K562 (cell line): ENCODE measurements around the gene KBTBD13. TPM values are rescaled to one million over a fixed set of nuclear protein-coding genes. Genes with fewer than 3 reads are reported as not detected.

ENCODE experiments used
- CBFB ChIP-seq: sonication (generic); formaldehyde crosslinking; IDR thresholded peaks from 2 replicates; pipeline ENCODE4 v1.4.0; 2020; ENCODE audit warnings: mild to moderate bottlenecking, missing genetic modification reagents
- CEBPG ChIP-seq, 3 experiments: fragments of 200-800 bp in 1 of 3; sonication (Bioruptor generic) in 1 of 3; sonication (generic) in 1 of 3; formaldehyde crosslinking in 1 of 3; IDR thresholded peaks in 2 of 3; conservative IDR thresholded peaks in 1 of 3; 2 replicates each; pipeline versions ENCODE4 v1.6.1 to v1.8.0; 2016 to 2022; ENCODE audit warnings: missing compliant biosample characterization in 2 of 3, missing genetic modification characterization in 2 of 3, mild to moderate bottlenecking in 1 of 3, missing genetic modification reagents in 1 of 3
- CREM ChIP-seq: IDR thresholded peaks from 2 replicates; pipeline ENCODE4 v1.6.1; 2014; ENCODE audit warnings: antibody characterized with exemption, low read depth
- DDX20 ChIP-seq: fragments of 450-650 bp; IDR thresholded peaks from 2 replicates; pipeline ENCODE4 v1.6.1; 2016; ENCODE audit warnings: missing genetic modification characterization, low read depth, mild to moderate bottlenecking, missing compliant biosample characterization, moderate library complexity
- FOSL1 ChIP-seq: fragments of 200-800 bp; sonication (Bioruptor generic); conservative IDR thresholded peaks from 2 replicates; pipeline ENCODE4 v1.6.1; 2016; ENCODE audit warnings: missing genetic modification characterization, missing compliant biosample characterization
- FOXJ3 ChIP-seq: sonication (generic); formaldehyde crosslinking; IDR thresholded peaks from 2 replicates; pipeline ENCODE4 v1.4.0; 2020; ENCODE audit warnings: mild to moderate bottlenecking, missing genetic modification reagents
- GABPB2 ChIP-seq: fragments of 250-450 bp; sonication (Bioruptor Pico); conservative IDR thresholded peaks from 2 replicates; pipeline ENCODE4 v1.5.1; 2021; ENCODE audit warnings: mild to moderate bottlenecking
- HNRNPL ChIP-seq: fragments of 200-400 bp; formaldehyde crosslinking; IDR thresholded peaks from 2 replicates; pipeline ENCODE4 v1.6.1; 2017; ENCODE audit warnings: low read depth, mild to moderate bottlenecking, low read length
- ILK ChIP-seq: fragments of 450-650 bp; IDR thresholded peaks from 2 replicates; pipeline ENCODE4 v1.6.1; 2016; ENCODE audit warnings: missing genetic modification characterization, low read depth, mild to moderate bottlenecking, missing compliant biosample characterization, moderate library complexity, borderline replicate concordance
- JUNB ChIP-seq: fragments of 450-650 bp; formaldehyde crosslinking; conservative IDR thresholded peaks from 2 replicates; pipeline ENCODE4 v1.4.0; 2020; ENCODE audit warnings: mild to moderate bottlenecking
- KDM1A ChIP-seq, 2 experiments: fragments of 450-650 bp; IDR thresholded peaks; 2 replicates each; pipeline ENCODE4 v1.6.1; 2016; ENCODE audit warnings: mild to moderate bottlenecking in 2 of 2
- MED1 ChIP-seq: sonication (generic); formaldehyde crosslinking; IDR thresholded peaks from 2 replicates; pipeline ENCODE4 v1.8.1; 2023; ENCODE audit warnings: missing genetic modification reagents, borderline replicate concordance
- MEIS2 ChIP-seq: fragments of 450-650 bp; IDR thresholded peaks from 2 replicates; pipeline ENCODE4 v1.6.1; 2014; ENCODE audit warnings: mild to moderate bottlenecking; ENCODE audit not compliant: partially characterized antibody
- MYBL2 ChIP-seq, 2 experiments: fragments of 450-650 bp in 1 of 2; sonication (generic) in 1 of 2; formaldehyde crosslinking in 1 of 2; IDR thresholded peaks; 2 replicates each; pipeline versions ENCODE4 v1.6.1 to v1.8.1; 2017 to 2022; ENCODE audit warnings: borderline replicate concordance in 1 of 2, inconsistent platforms in 1 of 2, low read depth in 1 of 2, mild to moderate bottlenecking in 1 of 2, missing genetic modification reagents in 1 of 2, moderate library complexity in 1 of 2
- NONO ChIP-seq, 2 experiments: fragments of 200-400 bp in 1 of 2; fragments of 450-650 bp in 1 of 2; formaldehyde crosslinking in 1 of 2; IDR thresholded peaks; 2 replicates each; pipeline ENCODE4 v1.6.1; 2017; ENCODE audit warnings: low read depth in 2 of 2, mild to moderate bottlenecking in 2 of 2, moderate library complexity in 2 of 2, low read length in 1 of 2
- PKNOX1 ChIP-seq: fragments of 450-650 bp; IDR thresholded peaks from 2 replicates; pipeline ENCODE4 v1.6.1; 2016
- POLR2AphosphoS5 ChIP-seq: IDR thresholded peaks from 2 replicates; pipeline ENCODE4 v1.6.1; 2011; ENCODE audit warnings: mild to moderate bottlenecking, low read depth, low read length, moderate library complexity; ENCODE audit not compliant: control insufficient read depth, insufficient read depth
- RCOR1 ChIP-seq, 2 experiments: IDR thresholded peaks; 2 replicates each; pipeline ENCODE4 v1.6.1; 2012; ENCODE audit warnings: low read depth in 2 of 2, low read length in 2 of 2, borderline replicate concordance in 1 of 2, improper control_type of control experiment in 1 of 2
- RNF2 ChIP-seq: sonication (generic); IDR thresholded peaks from 2 replicates; pipeline ENCODE4 v1.6.1; 2016
- SMARCA4 ChIP-seq: fragments of 450-650 bp; IDR thresholded peaks from 2 replicates; pipeline ENCODE4 v1.6.1; 2016
- TCF3 ChIP-seq: sonication (generic); formaldehyde crosslinking; IDR thresholded peaks from 2 replicates; pipeline ENCODE4 v1.4.0; 2020; ENCODE audit warnings: mild to moderate bottlenecking, missing genetic modification reagents
- THRAP3 ChIP-seq: fragments of 450-650 bp; IDR thresholded peaks from 2 replicates; pipeline ENCODE4 v1.6.1; 2016; ENCODE audit warnings: mild to moderate bottlenecking, inconsistent platforms, borderline replicate concordance
- ZBTB8A ChIP-seq: fragments of 450-650 bp; IDR thresholded peaks from 2 replicates; pipeline ENCODE4 v1.6.1; 2018; ENCODE audit warnings: mild to moderate bottlenecking, moderate library complexity; ENCODE audit not compliant: partially characterized antibody
- polyA plus RNA-seq, 8 experiments: library from polyadenylated mRNA; depleted of rRNA in 4 of 8; stranded (reverse) in 5 of 8; unstranded in 3 of 8; fragments of >200 nt; fragmentation: Nextera tagmentation in 2 of 8; fragmentation: Illumina TruSeq in 1 of 8; extraction: Ambion mirVana in 2 of 8; extraction: Trizol in 1 of 8; gene quantifications; 2 replicates each; pipeline versions ENCODE4 v1.2.1 to v1.2.3, GENCODE V29; 2011 to 2014; ENCODE audit warnings: inconsistent platforms in 1 of 8, missing spikeins in 1 of 8
- total RNA-seq, 7 experiments: library from RNA; depleted of rRNA in 6 of 7; stranded (reverse); fragments of >200 nt in 6 of 7; fragmentation: Illumina TruSeq in 2 of 7; extraction: Trizol in 2 of 7; gene quantifications; 2 replicates each; pipeline versions ENCODE4 v1.2.1 to v1.2.3, GENCODE V29; 2011 to 2021; ENCODE audit warnings: low replicate concordance in 1 of 7
- TF ChIP-seq, protein P1 (sequence below), 2 experiments: fragments of 450-650 bp in 1 of 2; sonication (generic) in 1 of 2; formaldehyde crosslinking in 1 of 2; IDR thresholded peaks in 1 of 2; conservative IDR thresholded peaks in 1 of 2; 2 replicates each; pipeline versions ENCODE4 v1.6.1 to v1.8.1; 2016 to 2023; ENCODE audit warnings: mild to moderate bottlenecking in 2 of 2, moderate library complexity in 2 of 2, inconsistent platforms in 1 of 2, missing genetic modification reagents in 1 of 2

KBTBD13 gene
- total and polyA plus RNA-seq, 9 of the 15 experiments (the other 6 are each of a cell fraction or from before 2014, with no cell fraction given), result 0.07 to 0.13 (median 0.10) TPM; not detected in 3

DNA sequence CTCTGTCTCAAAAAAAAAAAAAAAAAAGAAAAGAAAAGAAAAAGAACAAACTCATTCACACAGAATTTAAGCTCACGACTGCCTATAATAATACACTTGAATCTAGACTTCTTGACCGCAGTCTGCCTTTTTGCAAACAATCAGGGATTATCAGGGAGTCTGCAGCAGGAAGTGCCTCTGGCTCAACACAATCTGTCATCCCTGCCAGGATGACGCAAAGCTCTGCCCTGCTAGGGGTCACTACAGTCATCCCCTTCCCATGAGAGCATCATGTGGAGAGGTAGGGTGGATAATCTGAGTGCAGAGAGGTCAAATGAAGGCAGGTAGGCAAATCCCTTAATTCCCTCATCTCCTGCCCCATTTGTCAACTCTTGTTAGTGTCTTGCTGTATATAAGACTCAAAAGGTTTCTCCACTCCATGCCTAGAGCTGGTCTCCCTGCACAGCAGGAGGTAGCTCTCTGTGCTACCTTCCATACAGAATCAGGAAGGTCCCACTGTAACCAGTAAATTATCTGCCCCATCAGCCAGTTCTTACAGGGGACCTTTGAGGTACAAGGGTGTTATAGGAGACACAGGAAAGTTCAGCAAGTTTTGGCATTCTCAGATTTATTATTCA lies 34.2 kb downstream of the KBTBD13 start (continued):
- TF ChIP-seq FOXJ3 (CRISPR knock-in tag), result no peak
- no peak for TF ChIP-seq DDX20 (tag)
- no peak for TF ChIP-seq ILK (tag)
- peak; percentile 87 for TF ChIP-seq MEIS2
- no peak for TF ChIP-seq SMARCA4
- no peak for TF ChIP-seq ZBTB8A
- no peak for TF ChIP-seq JUNB
- TF ChIP-seq, protein P1, sequence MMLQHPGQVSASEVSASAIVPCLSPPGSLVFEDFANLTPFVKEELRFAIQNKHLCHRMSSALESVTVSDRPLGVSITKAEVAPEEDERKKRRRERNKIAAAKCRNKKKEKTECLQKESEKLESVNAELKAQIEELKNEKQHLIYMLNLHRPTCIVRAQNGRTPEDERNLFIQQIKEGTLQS (IDR thresholded peaks at IDR 0.05), result peak; percentile 79
- TF ChIP-seq, protein P1 (CRISPR knock-in tag; conservative IDR thresholded peaks at IDR 0.05), result no peak
- no peak for TF ChIP-seq GABPB2 (CRISPR knock-in tag)
- TF ChIP-seq CEBPG (CRISPR knock-in tag; IDR thresholded peaks at IDR 0.05), result no peak
- TF ChIP-seq CEBPG (tag; conservative IDR thresholded peaks at IDR 0.05 in 1 of 2, IDR thresholded peaks at IDR 0.05 in 1 of 2), result peak; percentile 32 to 78; a peak in 3 of 4 replicates
- no peak for TF ChIP-seq MYBL2 (IDR thresholded peaks at IDR 0.05; ENCODE audit: low read depth)
- no peak for TF ChIP-seq MYBL2 (CRISPR knock-in tag; IDR thresholded peaks at IDR 0.05; ENCODE audit: borderline replicate concordance)
- TF ChIP-seq THRAP3, result no peak
- peak; percentile 72 for TF ChIP-seq TCF3
- no peak for TF ChIP-seq HNRNPL
- TF ChIP-seq POLR2AphosphoS5, result no peak
- TF ChIP-seq PKNOX1, result peak; percentile 65; the same call in 1 of the 2 replicates
- peak in 1 of 2 experiments; percentile 78; a peak in 2 of 4 replicates for TF ChIP-seq RCOR1 (IDR thresholded peaks at IDR 0.05; ENCODE audit: borderline replicate concordance in 1 of 2, low read depth in 2 of 2, low read length in 2 of 2)
- no peak for TF ChIP-seq RNF2
- peak; percentile 33; the same call in 1 of the 2 replicates for TF ChIP-seq FOSL1 (tag)
- no peak for TF ChIP-seq CBFB (CRISPR knock-in tag)
- TF ChIP-seq NONO (IDR thresholded peaks at IDR 0.05; ENCODE audit: low read depth in 2 of 2, low read length in 1 of 2), result no peak
- TF ChIP-seq CREM, result peak; percentile 67
- TF ChIP-seq MED1 (CRISPR knock-in tag), result no peak
- peak; percentile 77 to 78 for TF ChIP-seq KDM1A (IDR thresholded peaks at IDR 0.05)
